Spleen (tissue), 11 donors: ENCODE results near the gene PPARGC1A. TPM values are rescaled to one million over a fixed set of nuclear protein-coding genes. Genes with fewer than 3 reads are reported as not detected.

Experiments
- DNase-seq: peaks from one replicate; pipeline ENCODE4 v3.0.0-alpha.2; 2020
- H3K27ac ChIP-seq, 8 donors: fragments of 200-600 bp; sonication (generic) in 7 of 8; 1 replicate in 4 of 8; 2 replicates in 4 of 8; pipeline versions ENCODE4 v1.5.0 to v1.8.0; 2016 to 2021; ENCODE audit warnings: inconsistent platforms in 4 of 8, mild to moderate bottlenecking in 4 of 8, moderate library complexity in 1 of 8
- H3K27me3 ChIP-seq, 7 donors: fragments of 200-600 bp; sonication (generic) in 6 of 7; replicated peaks in 1 of 7; 1 replicate in 4 of 7; 2 replicates in 3 of 7; pipeline versions ENCODE4 v1.5.0 to v1.8.0; 2016 to 2021; ENCODE audit warnings: inconsistent platforms in 3 of 7, mild to moderate bottlenecking in 1 of 7
- H3K36me3 ChIP-seq, 6 donors: fragments of 200-600 bp; sonication (generic) in 5 of 6; 1 replicate in 4 of 6; 2 replicates in 2 of 6; pipeline versions ENCODE4 v1.5.0 to v1.8.0; 2016 to 2021; ENCODE audit warnings: inconsistent platforms in 2 of 6
- H3K4me1 ChIP-seq, 6 donors: fragments of 200-600 bp; sonication (generic) in 5 of 6; 1 replicate in 3 of 6; 2 replicates in 3 of 6; pipeline versions ENCODE4 v1.5.0 to v1.8.0; 2016 to 2021; ENCODE audit warnings: inconsistent platforms in 3 of 6
- H3K4me3 ChIP-seq, 8 donors: fragments of 200-600 bp; sonication (generic) in 7 of 8; 1 replicate in 4 of 8; 2 replicates in 4 of 8; pipeline versions ENCODE4 v1.5.0 to v1.8.0; 2016 to 2021; ENCODE audit warnings: inconsistent platforms in 4 of 8, mild to moderate bottlenecking in 4 of 8, moderate library complexity in 2 of 8
- H3K9me3 ChIP-seq, 8 donors: fragments of 200-600 bp; sonication (generic) in 7 of 8; 1 replicate in 4 of 8; 2 replicates in 4 of 8; pipeline versions ENCODE4 v1.5.0 to v1.8.0; 2016 to 2021; ENCODE audit warnings: inconsistent platforms in 4 of 8
- POLR2A ChIP-seq, 3 donors: fragments of 450-650 bp; IDR thresholded peaks; one replicate each; pipeline ENCODE4 v1.5.1; 2017; ENCODE audit warnings: antibody characterized with exemption in 3 of 3, mild to moderate bottlenecking in 1 of 3
- POLR2AphosphoS5 ChIP-seq, 3 donors: sonication (generic); formaldehyde crosslinking; IDR thresholded peaks; one replicate each; pipeline ENCODE4 v1.5.1; 2017; ENCODE audit warnings: antibody characterized with exemption in 3 of 3
- WGBS, 5 donors: extraction: QIAGEN DNeasy Blood & Tissue Kit in 3 of 5; methylation state at CpG; one replicate each; pipeline versions ENCODE4 v1.1.5 to v1.1.7; 2013 to 2018; 5-methylcytosine and 5-hydroxymethylcytosine counted together
- intact Hi-C: fragments of 100-400 bp; cut with DNase I; formaldehyde crosslinking; loops from one replicate; pipeline ENCODE4 v1.15.0; 2023; ENCODE audit warnings: low total_unique reads
- polyA plus RNA-seq, 3 donors: library from polyadenylated mRNA; stranded (reverse); fragments of 200-250 nt; gene quantifications; one replicate each; pipeline ENCODE4 v1.2.1, GENCODE V29; 2013
- total RNA-seq, 7 donors: library from RNA; depleted of rRNA in 3 of 7; stranded (reverse); fragments of >200 nt in 3 of 7; fragmentation: NEBNext Ultra II Directional in 4 of 7; extraction: Animal tissue kit (Norgen Biotek cat#: 25700) in 4 of 7; gene quantifications; one replicate each; pipeline versions ENCODE4 v1.1.0 to v1.2.1, GENCODE V29; 2016 to 2021
- TF ChIP-seq, protein P1 (sequence below), 11 experiments: fragments of 200-600 bp in 7 of 11; fragments of 450-650 bp in 4 of 11; sonication (generic) in 4 of 11; IDR thresholded peaks in 8 of 11; conservative IDR thresholded peaks in 3 of 11; 1 replicate in 7 of 11; 2 replicates in 4 of 11; pipeline versions ENCODE4 v1.4.0 to v1.8.0; 2016 to 2021; ENCODE audit warnings: antibody characterized with exemption in 11 of 11, inconsistent platforms in 4 of 11, mild to moderate bottlenecking in 1 of 11
- donor health status: healthy with polysubstance abuse.
- donor health status: DM: no; HTN: no; CAD: no; lungs with moderate emphysema.
- donor health status: DM: no; HTN: no; CAD: no.
- donor health status: Bipolar disorder and iron deficiency.
- donor health status: healthy.
- donor health status: DM: no; HTN: no; CAD: no.
- donor health status: DM: yes; HTN: yes; CAD: no.

Gene PPARGC1A
- total and polyA plus RNA-seq, 10 donors, result 0.32 to 7.3 (median 2.6) TPM

DNA sequence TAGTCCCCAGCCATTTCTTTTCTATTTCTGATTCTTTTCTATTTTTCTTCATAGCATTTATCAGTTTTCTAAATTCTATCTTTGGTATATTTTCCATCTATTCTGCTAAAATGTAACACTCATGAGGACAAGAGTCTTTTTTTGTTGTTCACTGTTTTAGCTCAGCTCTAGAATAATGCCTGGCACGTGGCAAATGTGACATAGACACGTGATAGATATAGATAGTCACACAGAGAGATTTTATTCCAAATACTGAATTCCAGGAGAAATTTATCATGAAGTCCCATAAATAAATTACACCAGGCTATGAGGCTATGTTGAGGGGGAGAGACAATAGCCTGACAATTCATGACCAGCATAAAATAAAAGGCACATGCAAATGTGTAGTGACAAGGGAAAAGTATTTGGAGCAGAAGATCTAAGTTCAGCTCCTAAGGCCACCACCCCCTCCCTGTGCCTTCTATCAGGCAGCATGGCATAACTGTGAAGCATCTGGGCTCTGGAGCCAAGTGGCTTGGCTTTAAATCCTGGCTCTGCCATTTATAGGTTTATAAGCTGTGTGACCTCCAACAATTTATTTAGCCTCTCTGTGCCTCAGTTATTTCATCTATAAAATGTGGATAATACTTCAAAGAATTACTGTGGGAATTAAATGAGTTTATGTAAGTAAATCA, 25.7 kb upstream of the PPARGC1A start:
- Histone ChIP-seq H3K4me1 (no peaks in the 10 kb centered on the region), H3K27ac (no peak overlapping the region), H3K27me3 (no peaks in the 10 kb centered on the region), H3K9me3 (no peaks in the 10 kb centered on the region), H3K4me3 (no peak overlapping the region), H3K36me3 (no peaks in the 10 kb centered on the region)
- DNase-seq, result no peak
- intact Hi-C loops, result no loop called here
- WGBS, 5 donors, result 64 to 84% (median 82%) methylated on average over 2 of the region's 2 CpGs
- TF ChIP-seq, protein P1, sequence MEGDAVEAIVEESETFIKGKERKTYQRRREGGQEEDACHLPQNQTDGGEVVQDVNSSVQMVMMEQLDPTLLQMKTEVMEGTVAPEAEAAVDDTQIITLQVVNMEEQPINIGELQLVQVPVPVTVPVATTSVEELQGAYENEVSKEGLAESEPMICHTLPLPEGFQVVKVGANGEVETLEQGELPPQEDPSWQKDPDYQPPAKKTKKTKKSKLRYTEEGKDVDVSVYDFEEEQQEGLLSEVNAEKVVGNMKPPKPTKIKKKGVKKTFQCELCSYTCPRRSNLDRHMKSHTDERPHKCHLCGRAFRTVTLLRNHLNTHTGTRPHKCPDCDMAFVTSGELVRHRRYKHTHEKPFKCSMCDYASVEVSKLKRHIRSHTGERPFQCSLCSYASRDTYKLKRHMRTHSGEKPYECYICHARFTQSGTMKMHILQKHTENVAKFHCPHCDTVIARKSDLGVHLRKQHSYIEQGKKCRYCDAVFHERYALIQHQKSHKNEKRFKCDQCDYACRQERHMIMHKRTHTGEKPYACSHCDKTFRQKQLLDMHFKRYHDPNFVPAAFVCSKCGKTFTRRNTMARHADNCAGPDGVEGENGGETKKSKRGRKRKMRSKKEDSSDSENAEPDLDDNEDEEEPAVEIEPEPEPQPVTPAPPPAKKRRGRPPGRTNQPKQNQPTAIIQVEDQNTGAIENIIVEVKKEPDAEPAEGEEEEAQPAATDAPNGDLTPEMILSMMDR (IDR thresholded peaks at IDR 0.05 in 8 of 11, conservative IDR thresholded peaks at IDR 0.05 in 3 of 11), result no peak
- TF ChIP-seq POLR2A (IDR thresholded peaks at IDR 0.05) (no peak), POLR2AphosphoS5 (IDR thresholded peaks at IDR 0.05) (no peak)

- Histone ChIP-seq H3K27me3 (no peaks in the 10 kb centered on the region), H3K27ac (no peak overlapping the region), H3K36me3 (no peaks in the 10 kb centered on the region), H3K9me3 (no peaks in the 10 kb centered on the region), H3K4me3 (no peak overlapping the region), H3K4me1 (no peaks in the 10 kb centered on the region)
- no peak for DNase-seq
- TF ChIP-seq, protein P1 (IDR thresholded peaks at IDR 0.05 in 8 of 11, conservative IDR thresholded peaks at IDR 0.05 in 3 of 11), result no peak
- TF ChIP-seq POLR2AphosphoS5 (IDR thresholded peaks at IDR 0.05), result no peak
- TF ChIP-seq POLR2A (IDR thresholded peaks at IDR 0.05), result no peak
- WGBS, 5 donors, result 76 to 90% (median 81%) methylated on average over 2 of the region's 2 CpGs
- intact Hi-C loops, result no loop called here
Observed at GRCh38 chr4:23911675-23912455, 22.0 kb upstream of the PPARGC1A start.

DNA sequence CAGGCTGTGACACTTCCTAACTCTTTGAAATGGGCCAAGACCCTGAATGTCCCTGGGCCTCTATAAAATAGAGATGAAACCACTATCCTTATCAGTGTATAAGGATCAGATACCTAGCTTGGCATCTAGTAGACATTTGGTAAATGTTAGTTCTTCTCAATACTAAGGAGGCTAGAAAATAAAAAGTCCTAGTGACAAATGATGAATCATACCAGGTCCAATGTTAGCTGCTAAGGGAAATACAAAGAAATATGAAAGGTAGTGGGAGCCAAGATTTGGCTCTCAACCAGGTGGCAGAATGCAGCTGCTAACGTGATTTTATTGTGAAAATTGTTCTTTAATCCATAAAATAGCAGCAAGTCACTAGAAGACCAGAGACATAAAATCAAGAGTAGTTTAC, 19.8 kb upstream of the PPARGC1A start:
- Histone ChIP-seq H3K36me3 (no peaks in the 10 kb centered on the region), H3K9me3 (no peaks in the 10 kb centered on the region), H3K4me3 (no peak overlapping the region), H3K4me1 (no peaks in the 10 kb centered on the region), H3K27me3 (no peaks in the 10 kb centered on the region), H3K27ac (no peak overlapping the region)
- intact Hi-C loops, result no loop called here
- no peak for DNase-seq
- WGBS, 5 donors, result 44 to 62% (median 52%) methylated on average over 1 of the region's 1 CpG
- TF ChIP-seq POLR2A (IDR thresholded peaks at IDR 0.05) (no peak), POLR2AphosphoS5 (IDR thresholded peaks at IDR 0.05) (no peak)
- TF ChIP-seq, protein P1 (IDR thresholded peaks at IDR 0.05 in 8 of 11, conservative IDR thresholded peaks at IDR 0.05 in 3 of 11), result no peak

DNA sequence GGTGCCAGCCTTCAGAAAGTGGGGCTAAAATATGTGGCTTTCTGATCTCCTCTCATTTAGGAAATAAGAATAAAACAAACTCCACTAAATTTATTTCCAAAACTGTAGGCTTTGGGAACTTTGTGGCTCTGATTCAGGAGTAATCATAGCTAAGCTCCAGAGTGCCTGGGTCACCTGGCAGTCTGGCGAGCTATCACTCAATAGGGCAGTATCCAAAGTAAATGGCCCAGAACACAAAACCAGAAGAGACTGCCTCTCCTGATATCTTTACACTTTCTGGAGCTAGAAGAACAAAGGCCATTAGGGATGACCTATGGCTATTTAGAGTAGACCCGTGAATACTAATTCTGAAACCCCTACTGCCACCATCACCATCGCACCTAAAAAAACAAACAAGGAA, 17.0 kb upstream of the PPARGC1A start:
- WGBS, 5 donors, result 76 to 87% (median 80%) methylated on average over 3 of the region's 3 CpGs
- no peak for DNase-seq
- intact Hi-C loops, result no loop called here
- H3K4me3 ChIP-seq, result no peak overlapping the region
- no peaks in the 10 kb centered on the region for H3K4me1 ChIP-seq
- no peaks in the 10 kb centered on the region for H3K36me3 ChIP-seq
- H3K27ac ChIP-seq, result no peak overlapping the region
- no peaks in the 10 kb centered on the region for H3K9me3 ChIP-seq
- no peak for TF ChIP-seq POLR2A (IDR thresholded peaks at IDR 0.05)
- TF ChIP-seq POLR2AphosphoS5 (IDR thresholded peaks at IDR 0.05), result no peak
- TF ChIP-seq, protein P1 (IDR thresholded peaks at IDR 0.05 in 8 of 11, conservative IDR thresholded peaks at IDR 0.05 in 3 of 11), result no peak
- H3K27me3 ChIP-seq, result no peaks in the 10 kb centered on the region
